ENCODE results near the gene SNCA.

SNCA gene

DNA sequence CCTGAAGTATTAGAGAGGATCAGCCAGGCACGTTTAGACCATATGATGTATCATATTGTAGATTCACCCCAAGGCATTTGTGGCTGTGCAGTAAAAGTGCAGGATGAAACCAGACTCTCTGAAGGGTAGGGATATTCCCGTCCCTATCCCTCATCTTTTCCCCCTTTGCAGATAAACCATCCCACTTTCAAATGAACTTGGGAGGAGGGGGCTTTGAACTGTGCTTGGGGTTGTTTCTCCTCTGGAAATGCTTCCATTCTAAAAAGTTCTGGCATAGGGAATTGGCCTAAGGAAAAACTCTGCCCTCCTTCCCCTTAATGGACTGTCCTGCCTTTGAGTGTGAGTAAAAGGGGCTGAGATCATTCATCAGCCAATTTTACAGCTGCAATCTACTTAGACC lies 23.8 kb downstream of the SNCA start:
- no peak for DNase-seq

GRCh38 chr4:89807441-89808140 lies 29.4 kb downstream of the SNCA start:
- DNase-seq = no peak

GRCh38 chr4:89805297-89805696 lies 31.7 kb downstream of the SNCA start:
- DNase-seq = no peak

DNA sequence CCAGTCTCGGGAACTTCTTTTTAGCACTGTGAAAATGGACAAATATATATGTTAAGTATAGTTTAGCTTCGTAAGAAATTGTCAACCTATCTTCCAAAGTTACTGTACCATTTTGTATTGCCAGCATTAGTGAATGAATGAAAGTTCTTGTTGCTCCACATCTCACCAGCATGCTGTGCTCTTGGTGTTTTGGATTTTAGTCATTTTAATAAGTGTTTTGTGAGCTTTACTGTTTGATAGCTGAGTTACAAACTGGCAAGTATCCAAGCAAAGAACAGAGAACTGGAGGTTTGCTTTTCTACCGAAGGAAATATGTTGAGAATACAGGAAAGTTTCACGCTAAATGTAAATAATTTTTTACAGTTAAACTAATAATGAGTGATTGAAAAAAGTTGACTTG lies 33.0 kb downstream of the SNCA start:
- DNase-seq = no peak

DNA sequence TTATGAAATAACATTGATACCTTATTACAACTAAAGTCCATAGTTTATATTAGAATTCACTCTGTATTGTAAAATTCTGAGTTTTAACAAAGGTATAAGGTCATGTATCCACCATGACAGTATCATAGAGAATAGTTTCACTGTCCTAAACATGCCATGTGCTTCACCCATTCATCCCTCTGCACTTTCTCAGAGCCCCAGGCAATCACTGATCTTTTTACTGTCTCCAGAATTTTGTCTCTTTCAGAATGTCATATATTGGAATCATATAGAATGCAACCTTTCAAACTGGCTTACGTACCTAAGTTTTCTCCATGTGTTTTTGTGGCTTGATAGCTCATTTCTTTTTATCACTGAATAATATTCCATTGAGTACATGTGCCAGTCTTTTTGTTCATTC lies 33.9 kb downstream of the SNCA start:
- DNase-seq = no peak

- DNase-seq = no peak
Observed at GRCh38 chr4:89800527-89801103, 36.3 kb downstream of the SNCA start.

DNA sequence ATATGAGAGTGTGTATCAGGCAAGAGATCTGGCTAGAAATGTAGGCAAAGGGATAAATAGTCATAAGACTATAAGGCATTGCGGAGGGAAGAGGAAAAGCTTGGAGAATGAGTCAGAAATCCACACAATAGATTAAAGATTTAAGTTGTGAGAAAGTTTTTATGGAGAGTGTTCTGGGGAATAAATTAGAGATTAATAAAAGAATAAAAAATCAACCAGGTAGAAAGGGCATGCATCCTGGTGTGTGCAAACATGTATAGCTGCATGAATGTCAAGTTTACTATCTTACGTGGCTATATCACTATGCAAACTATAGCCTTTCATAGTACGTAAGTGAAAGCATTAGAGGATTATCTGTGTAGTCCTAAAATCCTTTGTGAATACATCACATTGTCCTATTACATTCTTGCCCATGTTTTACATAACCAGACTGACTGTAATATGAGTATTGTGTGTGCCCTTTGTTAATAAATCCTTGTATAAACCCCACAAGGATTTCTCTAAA lies 36.9 kb downstream of the SNCA start:
- no peak for DNase-seq

DNA sequence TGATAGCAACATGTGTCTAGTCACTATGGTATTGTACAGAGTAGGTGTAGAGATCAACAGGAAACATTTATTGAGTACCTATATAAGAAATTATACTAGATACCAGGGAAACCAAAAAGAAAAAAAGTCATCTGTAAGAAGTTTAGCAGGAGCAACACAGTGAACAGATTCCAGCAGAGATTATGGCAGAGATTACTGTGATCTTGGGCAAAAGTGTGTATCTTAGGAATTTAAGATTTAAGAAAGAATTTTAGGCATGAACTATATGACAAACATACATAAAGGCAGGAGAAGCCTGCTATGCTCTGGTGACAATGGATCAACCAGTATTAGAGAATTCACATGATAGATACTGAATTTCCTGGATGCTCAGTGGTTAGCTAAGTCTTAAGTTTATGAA lies 37.9 kb downstream of the SNCA start:
- DNase-seq = no peak

DNA sequence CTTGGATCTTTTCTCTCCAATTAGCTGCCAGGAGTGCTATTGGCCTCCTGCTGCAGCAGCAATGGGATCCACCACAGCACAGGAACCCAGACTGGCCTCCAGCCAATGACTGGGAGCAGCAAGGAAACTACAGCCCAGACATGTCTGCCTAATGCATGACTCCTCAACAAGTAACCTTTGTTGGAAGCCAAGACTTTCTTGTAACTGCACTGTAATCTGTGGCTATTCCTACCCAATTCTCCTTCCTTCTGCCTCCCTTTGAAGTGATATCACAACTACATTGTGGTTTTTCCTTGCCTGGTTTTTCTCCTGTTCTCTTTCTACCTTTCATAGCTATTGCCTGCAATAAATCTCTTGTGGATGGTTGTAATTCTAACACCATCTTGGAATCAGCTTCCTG lies 39.8 kb downstream of the SNCA start:
- DNase-seq = no peak

DNA sequence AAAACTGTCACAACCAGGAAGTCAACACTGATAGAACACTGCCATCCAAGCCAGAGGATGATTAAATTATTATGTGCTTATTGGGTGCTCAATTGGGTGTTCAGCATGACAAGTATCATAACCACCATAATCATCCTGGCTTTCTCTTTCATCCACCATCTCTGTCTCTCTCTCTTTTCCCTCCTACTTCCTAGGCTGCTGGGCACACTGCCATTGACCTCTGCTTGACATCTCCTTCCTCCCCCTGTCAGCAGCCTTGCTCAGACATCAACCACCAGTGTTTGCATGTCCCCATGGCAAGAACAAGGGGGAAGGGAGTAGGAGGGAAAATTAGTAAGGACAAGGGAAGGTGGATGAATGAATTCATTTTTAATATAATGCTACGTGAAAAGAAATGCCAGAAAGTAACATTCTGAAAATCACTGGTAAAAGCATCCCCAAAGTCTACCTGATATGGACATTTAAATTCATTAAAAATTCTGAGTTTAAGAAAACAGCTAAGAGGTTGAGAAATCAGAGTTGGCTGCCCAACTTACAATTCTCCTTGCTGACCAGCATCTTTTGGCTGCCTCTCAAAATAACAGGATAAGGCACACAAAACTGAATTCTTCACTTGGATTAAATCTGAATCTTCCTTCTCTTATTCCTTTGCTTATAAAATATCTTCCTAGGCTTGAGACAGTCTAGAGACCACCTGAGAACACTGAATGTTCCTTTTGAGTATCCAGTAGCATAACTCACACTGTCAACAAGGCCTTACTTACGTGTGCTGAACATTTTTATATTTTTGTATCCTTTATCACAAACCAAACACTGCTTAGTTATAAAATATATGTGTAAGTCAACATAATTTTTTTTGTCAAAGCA lies 48.5 kb downstream of the SNCA start:
- DNase-seq = peak; percentile 61

- DNase-seq = no peak
Observed at GRCh38 chr4:89784686-89785231, 52.2 kb downstream of the SNCA start.

- no peak for DNase-seq
Observed at GRCh38 chr4:89781321-89781720, 55.6 kb downstream of the SNCA start.

GRCh38 chr4:89773805-89774204 lies 63.2 kb downstream of the SNCA start:
- DNase-seq = no peak

GRCh38 chr4:89769856-89770255 lies 67.1 kb downstream of the SNCA start:
- DNase-seq = no peak

DNA sequence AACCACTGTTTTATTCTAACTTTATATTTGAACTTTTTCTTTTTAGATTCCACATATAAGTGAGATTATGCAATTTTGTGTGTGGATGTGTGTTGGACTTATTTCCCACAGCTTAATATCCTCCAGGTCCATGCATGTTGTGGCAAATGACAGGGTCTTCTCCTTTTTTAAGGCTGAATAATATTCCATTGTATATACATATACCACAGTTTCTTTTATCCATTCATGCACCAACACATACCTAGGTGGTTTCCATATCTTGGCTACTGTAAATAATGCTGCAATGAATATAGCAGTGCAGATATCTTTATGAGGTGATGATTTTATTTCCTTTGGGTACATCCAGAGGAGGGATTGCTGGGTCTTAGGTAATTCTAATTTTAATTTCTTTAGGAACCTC lies 69.0 kb downstream of the SNCA start:
- no peak for DNase-seq

GRCh38 chr4:89765966-89766365 lies 71.0 kb downstream of the SNCA start:
- DNase-seq = no peak

GRCh38 chr4:89765528-89765927 lies 71.4 kb downstream of the SNCA start:
- DNase-seq = no peak

GRCh38 chr4:89762311-89762710 lies 74.7 kb downstream of the SNCA start:
- no peak for DNase-seq

DNA sequence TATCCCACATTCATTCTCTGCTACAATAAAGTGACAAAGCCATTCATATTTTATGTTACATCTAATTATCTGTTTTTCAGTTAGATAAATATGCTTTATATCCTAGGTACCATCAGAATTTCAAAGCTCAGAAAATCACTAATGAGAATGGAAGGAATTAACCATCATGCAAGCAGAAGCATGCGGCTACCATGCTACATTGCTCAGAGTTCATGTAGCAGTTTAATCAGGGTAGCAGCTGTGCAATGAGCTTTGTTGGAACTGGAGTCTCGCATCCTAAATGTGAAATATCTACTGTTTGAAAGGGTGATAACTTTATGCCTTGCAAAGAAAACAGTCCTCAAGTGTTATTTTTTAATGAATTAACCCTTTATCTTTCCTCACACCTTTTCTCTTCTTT lies 77.5 kb downstream of the SNCA start:
- no peak for DNase-seq

- no peak for DNase-seq
Observed at GRCh38 chr4:89757154-89757719, 79.7 kb downstream of the SNCA start.

DNA sequence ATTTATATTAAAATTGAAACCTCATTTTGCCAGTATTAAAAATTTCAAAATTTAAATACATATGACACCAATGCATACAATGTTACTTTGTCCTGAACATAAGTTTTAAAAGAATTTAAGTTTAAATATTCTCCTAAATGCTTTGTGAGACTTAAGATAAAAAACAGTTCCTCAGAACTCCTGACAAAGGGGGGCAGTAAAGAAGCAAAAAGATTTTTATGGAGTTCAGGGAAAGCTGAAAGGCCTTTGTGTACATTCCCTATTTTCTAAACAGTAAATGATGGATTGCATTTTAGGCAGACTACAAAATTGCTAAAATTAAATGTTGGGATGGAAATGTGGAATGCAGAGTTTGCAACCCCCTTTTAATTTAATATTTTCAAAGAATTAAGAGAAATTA lies 81.7 kb downstream of the SNCA start:
- DNase-seq = no peak

- DNase-seq = no peak
Observed at GRCh38 chr4:89754531-89754930, 82.4 kb downstream of the SNCA start.

DNA sequence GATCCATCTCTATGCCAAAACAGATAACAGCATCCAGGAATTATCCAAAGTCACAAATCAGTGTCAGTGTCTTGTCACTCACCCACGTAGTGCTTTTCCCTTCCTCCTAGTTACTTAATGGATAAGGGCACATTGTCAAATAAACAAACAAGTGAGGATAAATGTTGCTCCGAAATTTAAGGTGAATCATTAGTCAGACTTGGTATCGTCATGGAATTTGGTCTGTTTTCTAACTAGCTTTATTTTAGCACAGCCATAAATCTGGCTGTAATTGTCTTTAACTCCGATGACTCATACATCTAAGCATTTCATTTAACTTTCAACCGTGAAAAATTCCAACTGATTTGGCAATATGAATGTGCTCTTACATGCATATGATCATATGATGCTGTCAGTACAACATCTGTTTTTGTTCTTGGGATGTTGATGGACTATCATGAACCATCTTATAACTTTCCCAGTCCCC lies 83.3 kb downstream of the SNCA start:
- no peak for DNase-seq

All from NCI-H2227 treated with DMSO at 0.1 percent for 48 hours (cell line).